ENCODE measurements around the gene KNDC1.
"Not testable (repeated sequence)": the region's sequence is repeated elsewhere in the genome, so short reads cannot be mapped to it uniquely, and the experiment has no call there.

Gene KNDC1

GRCh38 chr10:133260895-133261725, 101.1 kb downstream of the KNDC1 start:
- no peak for DNase-seq (ENCODE audit: low spot score)

GRCh38 chr10:133261726-133262325, 101.8 kb downstream of the KNDC1 start:
- peak; percentile 40 for DNase-seq (ENCODE audit: low spot score)

- no peak for DNase-seq (ENCODE audit: low spot score)
Observed at GRCh38 chr10:133262696-133263095, 102.7 kb downstream of the KNDC1 start.

- no peak for DNase-seq (ENCODE audit: low spot score)
Observed at GRCh38 chr10:133263674-133264073, 103.7 kb downstream of the KNDC1 start.

GRCh38 chr10:133264461-133264860, 104.4 kb downstream of the KNDC1 start:
- DNase-seq (ENCODE audit: low spot score): no peak

- not testable (repeated sequence) for DNase-seq (ENCODE audit: low spot score)
Observed at GRCh38 chr10:133265052-133265451, 105.0 kb downstream of the KNDC1 start.

- no peak for DNase-seq (ENCODE audit: low spot score)
Observed at GRCh38 chr10:133266056-133266795, 106.2 kb downstream of the KNDC1 start.

- DNase-seq (ENCODE audit: low spot score): no peak
Observed at GRCh38 chr10:133267293-133267692, 107.3 kb downstream of the KNDC1 start.

- DNase-seq (ENCODE audit: low spot score): no peak
Observed at GRCh38 chr10:133267829-133268228, 107.8 kb downstream of the KNDC1 start.

GRCh38 chr10:133268532-133268931, 108.5 kb downstream of the KNDC1 start:
- DNase-seq (ENCODE audit: low spot score): no peak

GRCh38 chr10:133269367-133269766, 109.3 kb downstream of the KNDC1 start:
- no peak for DNase-seq (ENCODE audit: low spot score)

GRCh38 chr10:133270204-133270603, 110.2 kb downstream of the KNDC1 start:
- no peak for DNase-seq (ENCODE audit: low spot score)

GRCh38 chr10:133270773-133271297, 110.8 kb downstream of the KNDC1 start:
- no peak for DNase-seq (ENCODE audit: low spot score)

GRCh38 chr10:133271521-133272300, 111.7 kb downstream of the KNDC1 start:
- DNase-seq (ENCODE audit: low spot score): no peak

- DNase-seq (ENCODE audit: low spot score): no peak
Observed at GRCh38 chr10:133272301-133272963, 112.4 kb downstream of the KNDC1 start.

- DNase-seq (ENCODE audit: low spot score): no peak
Observed at GRCh38 chr10:133272964-133273420, 113.0 kb downstream of the KNDC1 start.

GRCh38 chr10:133273534-133274143, 113.6 kb downstream of the KNDC1 start:
- no peak for DNase-seq (ENCODE audit: low spot score)

GRCh38 chr10:133274751-133275683, 115.0 kb downstream of the KNDC1 start:
- no peak for DNase-seq (ENCODE audit: low spot score)

- DNase-seq (ENCODE audit: low spot score): no peak
Observed at GRCh38 chr10:133275684-133276092, 115.7 kb downstream of the KNDC1 start.

Data from kidney capillary endothelial cell (primary cell).